K562 (cell line): ENCODE results near the gene PPP1R15B. TPM values are rescaled to one million over a fixed set of nuclear protein-coding genes. Genes with fewer than 3 reads are reported as not detected.

Experiments used
- ATAC-seq: fragments of 200-7000 bp; cut with Tn5 transposase; 3 replicates; pipeline ENCODE4 v1.9.1; 2020; ENCODE audit warnings: moderate library complexity
- BruUV-seq: library from RNA; stranded (reverse); fragments of 400-500 nt; replicated peaks from 2 replicates; lab custom pipeline; 2021; lab: Mats Ljungman, UMichigan
- CTCF ChIA-PET: fragments of 300-600 bp; formaldehyde crosslinking; extraction: SDS; loops from one replicate; lab custom pipeline; 2021; ENCODE audit warnings: low intra/inter-chr PET ratio; lab: Yijun Ruan, JAX
- POLR2A ChIA-PET: fragments of 300-600, 350-650 bp; sonication (Branson Sonifier 250); formaldehyde crosslinking; extraction: SDS; loops from one replicate; lab custom pipeline; 2021; ENCODE audit warnings: antibody characterized with exemption, inconsistent platforms; lab: Yijun Ruan, JAX
- DNase-seq, 4 experiments: peaks; one replicate each; pipeline versions ENCODE4 v3.0.0 to v3.0.0-alpha.2; 2011 to 2018; ENCODE audit warnings: low spot score in 3 of 4, mixed read lengths in 3 of 4; ENCODE audit errors: extremely low read depth in 1 of 4
- FAIRE-seq: peaks from 2 replicates; lab custom pipeline; 2011; peaks lifted over from hg19 to GRCh38; lab: Jason Lieb, UNC
- H2AFZ ChIP-seq: 2 replicates; pipeline ENCODE4 v1.6.0; 2011; ENCODE audit warnings: low read depth, low read length, control low read depth, inconsistent platforms
- H3K27ac ChIP-seq: fragments of 200-600 bp; 3 replicates; pipeline ENCODE4 v1.8.0; 2011; ENCODE audit warnings: low read depth, mild to moderate bottlenecking, control low read depth, inconsistent platforms, low read length, moderate library complexity, mixed read lengths; ENCODE audit errors: extremely low read depth
- H3K27me3 ChIP-seq, 2 experiments: fragments of 300-600 bp in 1 of 2; 2 replicates in 1 of 2; 3 replicates in 1 of 2; pipeline versions ENCODE4 v1.6.0 to v1.8.0; 2011; ENCODE audit warnings: inconsistent platforms in 2 of 2, low read length in 2 of 2, mild to moderate bottlenecking in 1 of 2, mixed read lengths in 1 of 2, moderate library complexity in 1 of 2; ENCODE audit not compliant: control insufficient read depth in 2 of 2, insufficient read depth in 2 of 2
- H3K36me3 ChIP-seq: fragments of 300-600 bp; 3 replicates; pipeline ENCODE4 v1.8.0; 2011; ENCODE audit warnings: mild to moderate bottlenecking, low read length, inconsistent platforms; ENCODE audit not compliant: control insufficient read depth, insufficient read depth
- H3K4me1 ChIP-seq, 2 experiments: fragments of 200-600 bp in 1 of 2; replicated peaks in 1 of 2; 2 replicates in 1 of 2; 3 replicates in 1 of 2; pipeline versions ENCODE4 v1.5.1 to v1.8.0; 2011; ENCODE audit warnings: inconsistent platforms in 2 of 2, low read length in 2 of 2, mild to moderate bottlenecking in 1 of 2, mixed read lengths in 1 of 2, moderate library complexity in 1 of 2; ENCODE audit not compliant: control insufficient read depth in 2 of 2, insufficient read depth in 2 of 2
- H3K4me2 ChIP-seq: 2 replicates; pipeline ENCODE4 v1.6.1; 2011; ENCODE audit warnings: low read length, control low read depth, inconsistent platforms, mixed read lengths; ENCODE audit not compliant: insufficient read depth
- H3K4me3 ChIP-seq: fragments of 200-600 bp; sonication (generic), shearing (Covaris generic); 2 replicates; pipeline ENCODE4 v1.5.1; 2016; ENCODE audit warnings: control low read depth, inconsistent platforms
- H3K79me2 ChIP-seq: fragments of 200-600 bp; 3 replicates; pipeline ENCODE4 v1.8.0; 2011; ENCODE audit warnings: low read length, inconsistent platforms; ENCODE audit not compliant: control insufficient read depth, insufficient read depth
- H3K9ac ChIP-seq, 2 experiments: 2 replicates each; pipeline versions ENCODE4 v1.6.0 to v1.6.1; 2011; ENCODE audit warnings: low read depth in 2 of 2, low read length in 2 of 2, control low read depth in 1 of 2, inconsistent platforms in 1 of 2, mild to moderate bottlenecking in 1 of 2, mixed read lengths in 1 of 2; ENCODE audit not compliant: insufficient read depth in 1 of 2
- H3K9me1 ChIP-seq: one replicate; pipeline ENCODE4 v1.6.0; 2011; ENCODE audit warnings: inconsistent platforms, mild to moderate bottlenecking, low read length, moderate library complexity; ENCODE audit not compliant: control insufficient read depth, insufficient read depth
- H3K9me3 ChIP-seq: replicated peaks from 2 replicates; pipeline ENCODE4 v1.5.1; 2011; ENCODE audit warnings: low read depth, low read length, inconsistent platforms; ENCODE audit not compliant: control insufficient read depth, insufficient read depth
- H4K20me1 ChIP-seq: replicated peaks from 2 replicates; pipeline ENCODE4 v1.6.1; 2011; ENCODE audit warnings: low read length, inconsistent platforms, mixed read lengths; ENCODE audit not compliant: control insufficient read depth, insufficient read depth
- BRCA1 ChIP-seq, 2 experiments: fragments of 450-650 bp in 1 of 2; sonication (generic) in 1 of 2; formaldehyde crosslinking in 1 of 2; IDR thresholded peaks; 2 replicates each; pipeline versions ENCODE4 v1.5.0 to v1.6.1; 2017 to 2020; ENCODE audit warnings: mild to moderate bottlenecking in 1 of 2, missing genetic modification reagents in 1 of 2
- CEBPG ChIP-seq, 3 experiments: fragments of 200-800 bp in 1 of 3; sonication (Bioruptor generic) in 1 of 3; sonication (generic) in 1 of 3; formaldehyde crosslinking in 1 of 3; IDR thresholded peaks in 2 of 3; conservative IDR thresholded peaks in 1 of 3; 2 replicates each; pipeline versions ENCODE4 v1.6.1 to v1.8.0; 2016 to 2022; ENCODE audit warnings: missing compliant biosample characterization in 2 of 3, missing genetic modification characterization in 2 of 3, mild to moderate bottlenecking in 1 of 3, missing genetic modification reagents in 1 of 3
- KLF10 ChIP-seq: fragments of 250-450 bp; sonication (Bioruptor Pico); IDR thresholded peaks from 2 replicates; pipeline ENCODE4 v1.6.1; 2021; ENCODE audit warnings: matching md5 sums
- POLR2AphosphoS2 ChIP-seq: IDR thresholded peaks from 2 replicates; pipeline ENCODE4 v1.6.1; 2012; ENCODE audit warnings: low read length, improper control_type of control experiment
- SETDB1 ChIP-seq: IDR thresholded peaks from one replicate; pipeline ENCODE4 v1.6.1; 2012; ENCODE audit warnings: low read length, control low read depth, inconsistent platforms
- SIN3B ChIP-seq: fragments of 450-650 bp; IDR thresholded peaks from 2 replicates; pipeline ENCODE4 v1.6.1; 2017; ENCODE audit warnings: low read depth, mild to moderate bottlenecking, moderate library complexity
- TEAD1 ChIP-seq, 2 experiments: fragments of 450-650 bp in 1 of 2; sonication (generic) in 1 of 2; formaldehyde crosslinking; IDR thresholded peaks; 2 replicates each; pipeline versions ENCODE4 v1.4.0 to v1.8.0; 2020 to 2022; ENCODE audit warnings: mild to moderate bottlenecking in 2 of 2, missing genetic modification reagents in 1 of 2
- XRCC3 ChIP-seq: fragments of 450-650 bp; IDR thresholded peaks from 2 replicates; pipeline ENCODE4 v1.6.1; 2017; ENCODE audit warnings: mild to moderate bottlenecking, moderate library complexity
- ZNF384 ChIP-seq: IDR thresholded peaks from 2 replicates; pipeline ENCODE4 v1.6.1; 2012; ENCODE audit warnings: low read depth, low read length, improper control_type of control experiment
- ZNF699 ChIP-seq: fragments of 250-450 bp; sonication (Bioruptor Pico); IDR thresholded peaks from 2 replicates; pipeline ENCODE4 v1.8.0; 2021; ENCODE audit warnings: mild to moderate bottlenecking, moderate library complexity; ENCODE audit not compliant: insufficient replicate concordance
- WGBS: fragments of 100-300 bp; shearing (Covaris generic); methylation state at CpG from one replicate; pipeline ENCODE4 v1.1.6; 2016; ENCODE audit warnings: low coverage, mixed read lengths; ENCODE audit not compliant: insufficient coverage; ENCODE audit errors: missing lambda C conversion rate; 5-methylcytosine and 5-hydroxymethylcytosine counted together
- in situ Hi-C: fragments of 300-500 bp; cut with MboI; formaldehyde crosslinking; loops from 4 replicates; pipeline ENCODE4 v1.15.0; 2018; ENCODE audit warnings: inconsistent platforms, mixed read lengths
- intact Hi-C: fragments of 100-400 bp; cut with micrococcal nuclease; formaldehyde crosslinking; loops from 2 replicates; pipeline ENCODE4 v1.14.2; 2022
- polyA plus RNA-seq, 8 experiments: library from polyadenylated mRNA; depleted of rRNA in 4 of 8; stranded (reverse) in 5 of 8; unstranded in 3 of 8; fragments of >200 nt; fragmentation: Nextera tagmentation in 2 of 8; fragmentation: Illumina TruSeq in 1 of 8; extraction: Ambion mirVana in 2 of 8; extraction: Trizol in 1 of 8; gene quantifications; 2 replicates each; pipeline versions ENCODE4 v1.2.1 to v1.2.3, GENCODE V29; 2011 to 2014; ENCODE audit warnings: inconsistent platforms in 1 of 8, missing spikeins in 1 of 8
- total RNA-seq, 7 experiments: library from RNA; depleted of rRNA in 6 of 7; stranded (reverse); fragments of >200 nt in 6 of 7; fragmentation: Illumina TruSeq in 2 of 7; extraction: Trizol in 2 of 7; gene quantifications; 2 replicates each; pipeline versions ENCODE4 v1.2.1 to v1.2.3, GENCODE V29; 2011 to 2021; ENCODE audit warnings: low replicate concordance in 1 of 7
- TF ChIP-seq, protein P1 (sequence below): fragments of 450-650 bp; IDR thresholded peaks from 2 replicates; pipeline ENCODE4 v1.6.1; 2017; ENCODE audit warnings: mild to moderate bottlenecking, moderate library complexity
- TF ChIP-seq, protein P2 (sequence below): fragments of 250-450 bp; sonication (Bioruptor Pico); IDR thresholded peaks from 2 replicates; pipeline ENCODE4 v1.5.0; 2021
- TF ChIP-seq, protein P3 (sequence below): sonication (generic); formaldehyde crosslinking; IDR thresholded peaks from 2 replicates; pipeline ENCODE4 v1.8.0; 2022; ENCODE audit warnings: mild to moderate bottlenecking, missing genetic modification reagents
- TF ChIP-seq, protein P4 (sequence below): sonication (generic); formaldehyde crosslinking; IDR thresholded peaks from 2 replicates; pipeline ENCODE4 v1.8.1; 2022; ENCODE audit warnings: missing genetic modification reagents

Gene PPP1R15B
- total and polyA plus RNA-seq, 9 of the 15 experiments (the other 6 are each of a cell fraction or from before 2014, with no cell fraction given): 17.0 to 48.1 (median 30.8) TPM

DNA sequence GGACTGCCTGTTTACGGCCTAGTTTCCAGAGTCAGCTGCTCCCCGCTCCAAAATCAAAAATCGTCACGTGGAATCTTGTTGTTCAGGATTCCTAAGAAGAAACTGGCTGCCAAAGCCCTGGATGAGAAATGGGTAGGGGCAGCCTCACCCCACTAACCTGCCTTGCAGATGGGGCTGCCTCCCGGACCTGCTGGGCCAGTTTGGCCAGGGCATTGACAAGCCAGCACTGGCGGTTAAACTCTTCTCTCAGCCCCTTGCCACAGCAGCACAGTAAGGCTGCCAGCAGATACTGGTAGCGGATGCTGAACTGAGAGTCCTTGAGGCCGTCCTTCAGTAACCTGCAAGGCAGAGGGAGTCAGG is 31.6 kb upstream of the PPP1R15B start:
- H3K9me3 ChIP-seq: no peaks in the 10 kb centered on the region
- TF ChIP-seq, protein P1, sequence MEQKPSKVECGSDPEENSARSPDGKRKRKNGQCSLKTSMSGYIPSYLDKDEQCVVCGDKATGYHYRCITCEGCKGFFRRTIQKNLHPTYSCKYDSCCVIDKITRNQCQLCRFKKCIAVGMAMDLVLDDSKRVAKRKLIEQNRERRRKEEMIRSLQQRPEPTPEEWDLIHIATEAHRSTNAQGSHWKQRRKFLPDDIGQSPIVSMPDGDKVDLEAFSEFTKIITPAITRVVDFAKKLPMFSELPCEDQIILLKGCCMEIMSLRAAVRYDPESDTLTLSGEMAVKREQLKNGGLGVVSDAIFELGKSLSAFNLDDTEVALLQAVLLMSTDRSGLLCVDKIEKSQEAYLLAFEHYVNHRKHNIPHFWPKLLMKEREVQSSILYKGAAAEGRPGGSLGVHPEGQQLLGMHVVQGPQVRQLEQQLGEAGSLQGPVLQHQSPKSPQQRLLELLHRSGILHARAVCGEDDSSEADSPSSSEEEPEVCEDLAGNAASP: no peak
- TF ChIP-seq KLF10 (CRISPR knock-in tag): no peak
- no peak for TF ChIP-seq CEBPG (CRISPR knock-in tag; IDR thresholded peaks at IDR 0.05)
- no peak for TF ChIP-seq CEBPG (tag; conservative IDR thresholded peaks at IDR 0.05 in 1 of 2, IDR thresholded peaks at IDR 0.05 in 1 of 2)
- no peak for TF ChIP-seq ZNF699 (CRISPR knock-in tag)
- TF ChIP-seq, protein P2, sequence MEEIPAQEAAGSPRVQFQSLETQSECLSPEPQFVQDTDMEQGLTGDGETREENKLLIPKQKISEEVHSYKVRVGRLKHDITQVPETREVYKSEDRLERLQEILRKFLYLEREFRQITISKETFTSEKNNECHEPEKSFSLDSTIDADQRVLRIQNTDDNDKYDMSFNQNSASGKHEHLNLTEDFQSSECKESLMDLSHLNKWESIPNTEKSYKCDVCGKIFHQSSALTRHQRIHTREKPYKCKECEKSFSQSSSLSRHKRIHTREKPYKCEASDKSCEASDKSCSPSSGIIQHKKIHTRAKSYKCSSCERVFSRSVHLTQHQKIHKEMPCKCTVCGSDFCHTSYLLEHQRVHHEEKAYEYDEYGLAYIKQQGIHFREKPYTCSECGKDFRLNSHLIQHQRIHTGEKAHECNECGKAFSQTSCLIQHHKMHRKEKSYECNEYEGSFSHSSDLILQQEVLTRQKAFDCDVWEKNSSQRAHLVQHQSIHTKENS (CRISPR knock-in tag): no peak
- no peak for TF ChIP-seq SIN3B
- no peak for TF ChIP-seq BRCA1 (IDR thresholded peaks at IDR 0.05)
- TF ChIP-seq BRCA1 (CRISPR knock-in tag; IDR thresholded peaks at IDR 0.05): no peak
- TF ChIP-seq SETDB1: no peak
- TF ChIP-seq, protein P3, sequence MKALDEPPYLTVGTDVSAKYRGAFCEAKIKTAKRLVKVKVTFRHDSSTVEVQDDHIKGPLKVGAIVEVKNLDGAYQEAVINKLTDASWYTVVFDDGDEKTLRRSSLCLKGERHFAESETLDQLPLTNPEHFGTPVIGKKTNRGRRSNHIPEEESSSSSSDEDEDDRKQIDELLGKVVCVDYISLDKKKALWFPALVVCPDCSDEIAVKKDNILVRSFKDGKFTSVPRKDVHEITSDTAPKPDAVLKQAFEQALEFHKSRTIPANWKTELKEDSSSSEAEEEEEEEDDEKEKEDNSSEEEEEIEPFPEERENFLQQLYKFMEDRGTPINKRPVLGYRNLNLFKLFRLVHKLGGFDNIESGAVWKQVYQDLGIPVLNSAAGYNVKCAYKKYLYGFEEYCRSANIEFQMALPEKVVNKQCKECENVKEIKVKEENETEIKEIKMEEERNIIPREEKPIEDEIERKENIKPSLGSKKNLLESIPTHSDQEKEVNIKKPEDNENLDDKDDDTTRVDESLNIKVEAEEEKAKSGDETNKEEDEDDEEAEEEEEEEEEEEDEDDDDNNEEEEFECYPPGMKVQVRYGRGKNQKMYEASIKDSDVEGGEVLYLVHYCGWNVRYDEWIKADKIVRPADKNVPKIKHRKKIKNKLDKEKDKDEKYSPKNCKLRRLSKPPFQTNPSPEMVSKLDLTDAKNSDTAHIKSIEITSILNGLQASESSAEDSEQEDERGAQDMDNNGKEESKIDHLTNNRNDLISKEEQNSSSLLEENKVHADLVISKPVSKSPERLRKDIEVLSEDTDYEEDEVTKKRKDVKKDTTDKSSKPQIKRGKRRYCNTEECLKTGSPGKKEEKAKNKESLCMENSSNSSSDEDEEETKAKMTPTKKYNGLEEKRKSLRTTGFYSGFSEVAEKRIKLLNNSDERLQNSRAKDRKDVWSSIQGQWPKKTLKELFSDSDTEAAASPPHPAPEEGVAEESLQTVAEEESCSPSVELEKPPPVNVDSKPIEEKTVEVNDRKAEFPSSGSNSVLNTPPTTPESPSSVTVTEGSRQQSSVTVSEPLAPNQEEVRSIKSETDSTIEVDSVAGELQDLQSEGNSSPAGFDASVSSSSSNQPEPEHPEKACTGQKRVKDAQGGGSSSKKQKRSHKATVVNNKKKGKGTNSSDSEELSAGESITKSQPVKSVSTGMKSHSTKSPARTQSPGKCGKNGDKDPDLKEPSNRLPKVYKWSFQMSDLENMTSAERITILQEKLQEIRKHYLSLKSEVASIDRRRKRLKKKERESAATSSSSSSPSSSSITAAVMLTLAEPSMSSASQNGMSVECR: no peak
- no peak for TF ChIP-seq POLR2AphosphoS2
- TF ChIP-seq, protein P4, sequence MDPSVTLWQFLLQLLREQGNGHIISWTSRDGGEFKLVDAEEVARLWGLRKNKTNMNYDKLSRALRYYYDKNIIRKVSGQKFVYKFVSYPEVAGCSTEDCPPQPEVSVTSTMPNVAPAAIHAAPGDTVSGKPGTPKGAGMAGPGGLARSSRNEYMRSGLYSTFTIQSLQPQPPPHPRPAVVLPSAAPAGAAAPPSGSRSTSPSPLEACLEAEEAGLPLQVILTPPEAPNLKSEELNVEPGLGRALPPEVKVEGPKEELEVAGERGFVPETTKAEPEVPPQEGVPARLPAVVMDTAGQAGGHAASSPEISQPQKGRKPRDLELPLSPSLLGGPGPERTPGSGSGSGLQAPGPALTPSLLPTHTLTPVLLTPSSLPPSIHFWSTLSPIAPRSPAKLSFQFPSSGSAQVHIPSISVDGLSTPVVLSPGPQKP (CRISPR knock-in tag): no peak
- no peak for TF ChIP-seq TEAD1 (CRISPR knock-in tag; IDR thresholded peaks at IDR 0.05)
- TF ChIP-seq XRCC3: no peak
- no peak for TF ChIP-seq ZNF384

More for the DNA sequence above, 31.6 kb upstream of the PPP1R15B start:
- H4K20me1 ChIP-seq: 0 out of 2 replicates have a peak, but pooled peaks cover 3% of the 10 kb centered on the region
- H3K4me2 ChIP-seq: no peak overlapping the region
- POLR2A ChIA-PET: interaction anchor here (0.6 to 1.5 kb wide), 3 partner anchors 8 to 26 kb away, joined by 3 to 5 read pairs (median 3); no protein-coding TSS in a partner anchor
- intact Hi-C loops (no loop called here), in situ Hi-C loops (no loop called here)
- no peaks in the 10 kb centered on the region; the same call in 2 of the 3 replicates for H3K36me3 ChIP-seq
- FAIRE-seq: no peak
- H3K79me2 ChIP-seq: no peaks in the 10 kb centered on the region
- no TSS peak for BruUV-seq
- H3K27ac ChIP-seq: no peak overlapping the region
- no peak overlapping the region for H3K9ac ChIP-seq
- no peak for DNase-seq
- CTCF ChIA-PET: interaction anchor here (4.0 kb wide), 1 partner anchor 60 kb away, joined by 29 read pairs; no protein-coding TSS in a partner anchor
- peaks cover 23 to 58% of the 10 kb centered on the region in 2 experiments; a peak in 4 of 5 replicates for H3K27me3 ChIP-seq
- no peaks in the 10 kb centered on the region for H3K9me1 ChIP-seq
- H2AFZ ChIP-seq: no peak overlapping the region
- no peak for ATAC-seq
- WGBS: 24% methylated on average over 8 of the region's 8 CpGs
- H3K4me1 ChIP-seq: no peaks in the 10 kb centered on the region
- H3K4me3 ChIP-seq: no peak overlapping the region
